Hypothalamus (tissue), 51 donors: ENCODE measurements around the gene KAZN.
"Not testable (repeated sequence)": the region's sequence is repeated elsewhere in the genome, so short reads cannot be mapped to it uniquely, and the experiment has no call there.

Source experiments
- DNase-seq, 51 donors: peaks; one replicate each; lab custom pipeline; 2025; lab: John Stamatoyannopoulos, UW

The KAZN gene

DNA sequence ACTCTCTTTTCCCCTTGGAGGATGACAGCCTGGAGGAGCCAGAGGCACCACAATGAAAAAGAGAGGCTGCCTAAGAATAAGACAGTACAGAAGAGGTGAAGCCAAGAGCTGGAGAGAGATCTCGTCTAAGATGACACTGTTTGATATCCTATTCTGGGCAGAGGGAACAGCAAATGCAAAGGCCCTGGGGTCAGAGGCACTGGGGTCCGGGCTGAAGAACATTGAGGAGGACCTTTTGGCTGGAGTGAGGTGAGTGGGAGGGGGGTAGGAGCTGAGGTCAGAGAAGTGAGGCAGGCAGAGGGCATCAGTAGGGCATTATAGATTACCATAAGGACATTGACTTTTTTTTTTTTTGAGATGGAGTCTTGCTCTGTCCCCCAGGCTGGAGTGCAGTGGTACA is 535.8 kb downstream of the KAZN start:
- no peak for DNase-seq

GRCh38 chr1:15135604-15136003 is 537.1 kb downstream of the KAZN start:
- not testable (repeated sequence) for DNase-seq

DNA sequence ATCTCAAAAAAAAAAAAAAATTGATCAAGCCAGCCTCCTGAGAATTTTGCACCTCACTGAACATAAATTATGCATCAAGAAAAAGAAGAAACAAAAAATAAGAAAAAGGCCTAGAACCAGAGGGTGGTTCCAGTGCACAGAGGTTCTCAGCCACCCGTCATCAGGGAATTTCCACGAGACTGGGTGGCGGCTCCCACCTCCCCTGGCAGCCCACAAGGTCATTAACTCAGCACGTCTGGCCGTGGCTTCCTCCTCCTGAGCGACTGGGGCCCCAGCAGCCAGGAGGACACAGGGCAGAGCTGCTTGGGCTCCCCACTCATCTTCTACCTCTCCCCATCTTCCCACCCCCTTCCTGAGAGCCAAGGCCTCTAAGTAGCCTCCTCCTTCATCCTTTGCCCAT is 539.3 kb downstream of the KAZN start:
- DNase-seq = no peak

GRCh38 chr1:15139654-15140350 is 541.3 kb downstream of the KAZN start:
- DNase-seq = no peak

- no peak for DNase-seq
Observed at GRCh38 chr1:15141935-15142539, 543.6 kb downstream of the KAZN start.

- DNase-seq = no peak
Observed at GRCh38 chr1:15145327-15145726, 546.8 kb downstream of the KAZN start.

GRCh38 chr1:15146142-15146680 is 547.7 kb downstream of the KAZN start:
- no peak for DNase-seq

DNA sequence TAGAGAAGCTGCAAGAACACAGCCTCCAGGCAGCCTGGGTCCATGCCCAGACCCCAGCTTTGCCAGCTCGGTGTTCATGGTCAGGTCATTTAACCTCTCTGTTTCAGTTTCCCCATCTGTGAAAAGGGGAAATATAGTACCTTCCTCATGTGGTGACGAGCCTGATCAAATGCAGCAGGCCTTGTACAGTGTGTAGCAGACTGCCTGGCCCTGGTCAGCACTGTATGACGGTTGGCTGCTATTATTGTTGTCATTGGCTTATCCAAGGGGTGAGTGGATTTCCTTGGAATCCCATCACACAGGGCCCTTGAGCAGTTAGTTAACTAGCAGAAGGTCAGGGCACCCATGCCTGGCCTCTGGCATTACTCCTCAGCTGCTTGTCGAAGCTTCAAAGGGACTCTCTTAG is 548.5 kb downstream of the KAZN start:
- no peak for DNase-seq

- no peak for DNase-seq
Observed at GRCh38 chr1:15148004-15148403, 549.5 kb downstream of the KAZN start.

- DNase-seq = no peak
Observed at GRCh38 chr1:15148475-15148874, 550.0 kb downstream of the KAZN start.

GRCh38 chr1:15148941-15149340 is 550.5 kb downstream of the KAZN start:
- DNase-seq = no peak

GRCh38 chr1:15150376-15150775 is 551.9 kb downstream of the KAZN start:
- no peak for DNase-seq

DNA sequence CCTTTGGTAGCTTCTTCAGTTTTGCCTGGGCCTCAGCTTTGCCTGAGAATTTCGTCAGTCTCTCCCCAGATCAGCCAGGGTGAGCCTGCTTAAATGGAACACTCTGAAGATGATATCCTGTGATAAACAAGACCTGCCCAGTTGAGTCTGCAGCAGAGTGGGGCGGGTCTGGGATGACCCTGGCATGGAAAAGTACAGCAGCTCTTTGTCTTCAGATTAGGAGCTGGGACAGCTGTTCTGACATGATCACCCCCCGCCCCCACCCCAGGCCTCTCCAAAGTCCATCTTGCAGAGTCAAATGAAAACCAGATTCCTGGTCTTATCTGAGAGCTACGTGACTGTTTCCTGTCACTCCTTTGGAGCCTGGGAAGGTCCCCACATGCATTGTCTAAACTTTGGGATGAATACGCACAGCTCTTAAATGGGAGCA is 552.9 kb downstream of the KAZN start:
- DNase-seq = no peak

- DNase-seq = no peak
Observed at GRCh38 chr1:15151871-15152270, 553.4 kb downstream of the KAZN start.

DNA sequence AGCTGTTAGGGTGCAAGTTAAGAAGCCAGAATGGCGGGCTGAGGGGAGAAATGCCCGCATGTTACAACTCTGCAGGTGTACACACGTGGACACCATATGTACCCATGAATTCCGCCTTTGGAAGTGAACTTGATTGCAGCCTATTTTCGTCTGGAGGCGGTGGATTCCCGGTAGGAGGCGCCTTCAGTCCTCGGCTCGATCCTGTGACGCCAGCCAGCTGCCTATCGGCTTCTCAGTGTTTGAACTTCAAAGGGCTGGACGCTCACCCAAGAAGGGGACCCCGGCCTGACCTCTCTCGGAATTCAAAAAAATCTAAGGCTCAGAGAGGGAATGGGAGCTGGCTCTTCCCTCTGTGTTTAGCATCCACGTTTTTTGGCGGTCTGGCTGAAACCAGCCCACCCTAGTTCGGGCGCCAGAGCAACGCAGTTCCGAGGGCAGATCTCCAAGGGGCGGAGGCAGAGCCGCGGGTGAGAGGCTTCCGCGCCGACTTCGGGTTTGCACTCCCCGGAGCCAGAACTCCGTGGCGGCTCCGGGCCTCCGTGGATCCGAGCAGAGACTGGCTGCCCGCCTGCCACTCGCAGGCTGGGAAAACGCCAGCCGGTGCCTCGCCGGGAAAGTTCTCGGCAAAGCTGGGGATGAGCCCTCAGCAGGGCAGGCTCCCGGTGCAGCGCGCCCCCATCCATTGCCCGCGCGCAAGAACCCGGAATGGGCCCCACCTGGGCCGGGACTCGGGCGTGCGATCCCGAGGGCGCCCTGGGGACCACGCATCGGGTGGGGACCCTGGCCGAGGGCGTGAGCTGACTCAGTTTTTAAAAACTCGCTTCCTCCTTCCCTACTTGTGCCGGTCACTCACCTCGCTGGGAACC is 554.1 kb downstream of the KAZN start:
- peak in 46 of 51 donors; percentile 21 to 81 (median 60) for DNase-seq

- DNase-seq = peak in 28 of 51 donors; percentile 9 to 62 (median 26)
Observed at GRCh38 chr1:15153184-15153841, 554.8 kb downstream of the KAZN start, which contains the start of gene TMEM51. TSS of gene TMEM51 (plus strand) at chr1:15153747. CDS start at chr1:15215088, 61,341 bp downstream.

- peak in 24 of 51 donors; percentile 12 to 64 (median 26) for DNase-seq
Observed at GRCh38 chr1:15153842-15154479, 555.5 kb downstream of the KAZN start.

DNA sequence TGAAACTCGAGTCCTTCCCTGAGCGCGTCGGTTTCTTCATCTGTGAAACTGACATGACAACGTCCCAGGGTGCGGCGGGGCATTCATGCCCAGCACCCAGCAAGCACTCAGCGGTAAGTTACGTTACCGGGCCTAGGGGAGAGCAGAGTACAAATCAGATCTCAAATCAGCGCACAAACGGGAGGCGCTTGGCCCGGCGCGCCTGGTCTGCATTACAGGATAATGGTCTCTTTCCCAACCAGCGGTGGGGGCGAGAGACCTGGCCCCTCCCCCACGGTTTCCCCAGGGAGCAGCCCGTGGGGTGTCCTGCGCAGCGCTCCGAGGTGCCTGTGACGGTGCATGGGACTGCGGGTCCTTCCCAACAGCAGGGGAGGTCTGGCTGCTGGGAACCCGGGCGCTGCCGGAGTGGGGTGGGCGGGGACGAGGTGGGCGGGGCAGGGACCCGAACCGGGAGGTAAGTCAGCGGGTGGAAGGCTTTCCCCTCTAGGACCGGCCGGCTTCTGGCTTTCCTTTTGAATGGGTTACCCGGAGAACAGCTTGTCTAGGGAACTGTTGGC is 556.1 kb downstream of the KAZN start:
- peak in 5 of 51 donors; percentile 3 to 20 (median 8) for DNase-seq

GRCh38 chr1:15155191-15155590 is 556.7 kb downstream of the KAZN start:
- no peak for DNase-seq
